Small intestine (tissue), 7 donors: ENCODE results near the gene RABEPK. TPM values are rescaled to one million over a fixed set of nuclear protein-coding genes. Genes with fewer than 3 reads are reported as not detected.
A peak's percentile ranks its signal among the peaks of the same experiment; 100 is the strongest.
"Not testable (repeated sequence)": the region's sequence is repeated elsewhere in the genome, so short reads cannot be mapped to it uniquely, and the experiment has no call there.

Experiments used
- DNase-seq, 2 donors: peaks; one replicate each; pipeline versions ENCODE4 v3.0.0 to v3.0.0-alpha.2; 2013
- FAIRE-seq: peaks from 2 replicates; lab custom pipeline; 2012; peaks lifted over from hg19 to GRCh38; lab: Jason Lieb, UNC
- H3K27ac ChIP-seq, 3 donors: one replicate each; pipeline ENCODE4 v1.5.1; 2013; ENCODE audit warnings: low read length in 2 of 3, mild to moderate bottlenecking in 2 of 3, control low read depth in 1 of 3, inconsistent platforms in 1 of 3, low read depth in 1 of 3, moderate library complexity in 1 of 3
- H3K27me3 ChIP-seq, 3 donors: one replicate each; pipeline ENCODE4 v1.6.1; 2013; ENCODE audit warnings: low read length in 3 of 3, inconsistent platforms in 1 of 3; ENCODE audit not compliant: control insufficient read depth in 3 of 3, insufficient read depth in 3 of 3
- H3K36me3 ChIP-seq, 3 donors: one replicate each; pipeline ENCODE4 v1.6.1; 2013; ENCODE audit warnings: low read length in 3 of 3, inconsistent platforms in 1 of 3, low read depth in 1 of 3, mild to moderate bottlenecking in 1 of 3, moderate library complexity in 1 of 3; ENCODE audit not compliant: control insufficient read depth in 3 of 3, insufficient read depth in 2 of 3
- H3K4me1 ChIP-seq, 3 donors: one replicate each; pipeline ENCODE4 v1.6.1; 2013; ENCODE audit warnings: low read length in 2 of 3, inconsistent platforms in 1 of 3, low read depth in 1 of 3, mild to moderate bottlenecking in 1 of 3, moderate library complexity in 1 of 3; ENCODE audit not compliant: control insufficient read depth in 3 of 3, insufficient read depth in 2 of 3
- H3K4me3 ChIP-seq, 3 donors: one replicate each; pipeline ENCODE4 v1.5.1; 2013; ENCODE audit warnings: low read length in 3 of 3, control low read depth in 1 of 3, inconsistent platforms in 1 of 3, low read depth in 1 of 3, mild to moderate bottlenecking in 1 of 3, moderate library complexity in 1 of 3
- H3K9me3 ChIP-seq, 2 donors: one replicate each; pipeline ENCODE4 v1.6.1; 2013; ENCODE audit warnings: low read depth in 1 of 2, low read length in 1 of 2; ENCODE audit not compliant: control insufficient read depth in 2 of 2, insufficient read depth in 1 of 2
- WGBS, 3 donors: extraction: QIAGEN DNeasy Blood & Tissue Kit; methylation state at CpG; one replicate each; pipeline ENCODE4 v1.1.7; 2013; 5-methylcytosine and 5-hydroxymethylcytosine counted together
- polyA plus RNA-seq, 4 donors: library from polyadenylated mRNA; stranded (reverse) in 3 of 4; unstranded in 1 of 4; fragments of 200-250 nt in 3 of 4; fragments of 120-200 nt in 1 of 4; gene quantifications; one replicate each; pipeline versions ENCODE4 v1.2.1 to v1.2.3, GENCODE V29; 2013
- donor health status: healthy with polysubstance abuse.
- donor health status: control.
- donor health status: control.
- donor health status: Bipolar disorder and iron deficiency.
- donor health status: healthy.

The RABEPK gene
- polyA plus RNA-seq, 4 donors: 10.5 to 24.7 (median 15.0) TPM

GRCh38 chr9:125261501-125262293 lies 61.4 kb downstream of the RABEPK start, which contains the start of gene GAPVD1:
Gene GAPVD1, plus strand, starts transcription at chr9:125261826. Its CDS starts 37,096 bp downstream, at chr9:125298922.
- Histone ChIP-seq H3K9me3 (no peaks in the 10 kb centered on the region), H3K4me3 (peak within 1 kb of the TSS; percentile 86 to 100 (median 92)), H3K27ac (peak within 1 kb of the TSS; percentile 72 to 95 (median 84)), H3K36me3 (peaks cover 0 to 8% (median 0%) of the 10 kb centered on the region in 3 donors), H3K27me3 (no peaks in the 10 kb centered on the region), H3K4me1 (peaks cover 0 to 4% (median 0%) of the 10 kb centered on the region in 3 donors)
- peak; percentile 90 to 97 for DNase-seq
- no peak for FAIRE-seq
- WGBS, 3 donors: 1 to 2% (median 1%) methylated on average over 63 to 72 of the region's 72 CpGs

- FAIRE-seq: no peak
- Histone ChIP-seq H3K9me3 (no peaks in the 10 kb centered on the region), H3K27me3 (no peaks in the 10 kb centered on the region), H3K27ac (peak overlapping the region; percentile 9 to 95 (median 56)), H3K4me1 (peaks cover 0 to 4% (median 0%) of the 10 kb centered on the region in 3 donors), H3K36me3 (peaks cover 0 to 8% (median 0%) of the 10 kb centered on the region in 3 donors), H3K4me3 (peak overlapping the region; percentile 86 to 100 (median 92))
- 9 to 18% (median 10%) methylated on average over 11 of the region's 11 CpGs for WGBS, 3 donors
- DNase-seq: no peak
Observed at GRCh38 chr9:125262294-125262991, 62.1 kb downstream of the RABEPK start.

GRCh38 chr9:125264068-125264467 lies 63.7 kb downstream of the RABEPK start:
- not testable (repeated sequence) for H3K4me1 ChIP-seq

DNA sequence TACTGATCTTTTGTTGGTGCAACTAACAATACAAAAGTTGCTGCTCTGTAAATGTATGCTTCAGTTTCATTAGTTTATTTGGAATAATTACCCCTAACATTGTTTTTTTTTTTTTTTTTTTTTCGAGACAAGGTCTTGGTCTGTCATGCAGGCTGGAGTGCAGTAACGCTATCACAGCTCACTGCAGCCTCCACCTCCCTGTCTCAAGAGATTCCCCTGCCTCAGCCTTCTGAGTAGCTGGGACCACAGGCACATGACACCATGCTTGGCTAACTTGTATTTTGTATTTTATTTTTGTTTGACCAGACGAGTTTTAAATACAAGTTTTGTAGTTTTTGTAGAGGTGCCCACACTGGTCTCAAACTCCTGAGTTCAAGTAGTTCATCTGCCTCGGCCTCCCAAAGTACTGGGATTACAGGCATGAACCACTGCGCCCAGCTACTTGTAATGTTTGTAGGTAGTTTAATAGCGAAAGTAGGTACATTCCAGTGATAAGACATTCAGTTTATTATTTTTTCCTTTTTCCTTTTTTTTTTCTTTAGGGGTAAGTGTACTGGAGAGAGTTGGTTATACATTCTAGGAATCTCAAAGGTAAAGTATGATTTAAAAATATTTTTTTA lies 68.2 kb downstream of the RABEPK start:
- H3K4me3 ChIP-seq: no peak overlapping the region
- no peaks in the 10 kb centered on the region for H3K9me3 ChIP-seq
- H3K4me1 ChIP-seq: peaks cover 0 to 3% (median 0%) of the 10 kb centered on the region in 3 donors
- DNase-seq (no peak), FAIRE-seq (no peak)
- peaks cover 0 to 20% (median 0%) of the 10 kb centered on the region in 3 donors for H3K36me3 ChIP-seq
- H3K27me3 ChIP-seq: no peaks in the 10 kb centered on the region
- no peak overlapping the region for H3K27ac ChIP-seq
- WGBS, 3 donors: 66 to 74% (median 68%) methylated on average over 6 of the region's 6 CpGs

More at GRCh38 chr9:125264068-125264467, 63.7 kb downstream of the RABEPK start:
- FAIRE-seq, H3K27me3 ChIP-seq, DNase-seq, H3K4me3 ChIP-seq, H3K9me3 ChIP-seq: not testable (repeated sequence)
- 62 to 88% (median 70%) methylated on average over 7 of the region's 7 CpGs for WGBS, 3 donors
- H3K36me3 ChIP-seq: peaks cover 0 to 19% (median 0%) of the 10 kb centered on the region in 3 donors
- H3K27ac ChIP-seq: peak overlapping the region in 1 of 3 donors; percentile 30

GRCh38 chr9:125269014-125269397 lies 68.7 kb downstream of the RABEPK start:
- no peaks in the 10 kb centered on the region for H3K9me3 ChIP-seq
- FAIRE-seq (no peak), DNase-seq (no peak)
- H3K27ac ChIP-seq: no peak overlapping the region
- no peaks in the 10 kb centered on the region for H3K27me3 ChIP-seq
- peaks cover 0 to 17% (median 0%) of the 10 kb centered on the region in 3 donors for H3K36me3 ChIP-seq
- 87 to 100% (median 98%) methylated on average over 1 of the region's 1 CpG for WGBS, 3 donors
- H3K4me1 ChIP-seq: no peaks in the 10 kb centered on the region
- H3K4me3 ChIP-seq: no peak overlapping the region

DNA sequence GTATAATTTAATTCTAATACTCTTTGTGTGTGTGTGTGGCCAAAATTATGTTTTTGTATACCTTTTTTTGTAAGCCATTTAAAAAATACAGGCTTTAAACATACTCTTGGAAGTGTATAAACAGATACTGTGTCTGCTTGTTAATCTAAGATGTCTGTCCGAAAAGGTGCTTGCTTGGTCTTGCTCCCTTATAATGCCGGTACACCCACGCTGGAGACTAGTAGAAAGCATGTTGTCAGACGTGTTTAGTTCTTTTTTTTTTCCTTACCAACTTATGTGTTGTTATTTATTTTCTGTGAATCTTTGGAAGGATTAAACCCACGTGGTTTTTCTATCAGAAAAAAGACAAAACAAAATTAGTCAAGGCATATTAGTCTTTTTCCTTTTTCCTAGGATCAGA lies 70.7 kb downstream of the RABEPK start:
- no peak overlapping the region for H3K27ac ChIP-seq
- H3K36me3 ChIP-seq: peaks cover 0 to 18% (median 0%) of the 10 kb centered on the region in 3 donors
- WGBS, 3 donors: 60 to 81% (median 72%) methylated on average over 5 of the region's 5 CpGs
- no peak overlapping the region for H3K4me3 ChIP-seq
- no peaks in the 10 kb centered on the region for H3K4me1 ChIP-seq
- DNase-seq: no peak
- H3K27me3 ChIP-seq: no peaks in the 10 kb centered on the region
- H3K9me3 ChIP-seq: no peaks in the 10 kb centered on the region
- FAIRE-seq: no peak

- Histone ChIP-seq H3K9me3 (no peaks in the 10 kb centered on the region), H3K4me1 (no peaks in the 10 kb centered on the region), H3K27me3 (no peaks in the 10 kb centered on the region), H3K4me3 (no peak overlapping the region), H3K36me3 (peaks cover 0 to 19% (median 0%) of the 10 kb centered on the region in 3 donors), H3K27ac (no peak overlapping the region)
- FAIRE-seq (no peak), DNase-seq (peak; percentile 80 to 85)
- WGBS, 3 donors: 16 to 34% (median 31%) methylated on average over 3 of the region's 3 CpGs
Observed at GRCh38 chr9:125272697-125273096, 72.4 kb downstream of the RABEPK start.

DNA sequence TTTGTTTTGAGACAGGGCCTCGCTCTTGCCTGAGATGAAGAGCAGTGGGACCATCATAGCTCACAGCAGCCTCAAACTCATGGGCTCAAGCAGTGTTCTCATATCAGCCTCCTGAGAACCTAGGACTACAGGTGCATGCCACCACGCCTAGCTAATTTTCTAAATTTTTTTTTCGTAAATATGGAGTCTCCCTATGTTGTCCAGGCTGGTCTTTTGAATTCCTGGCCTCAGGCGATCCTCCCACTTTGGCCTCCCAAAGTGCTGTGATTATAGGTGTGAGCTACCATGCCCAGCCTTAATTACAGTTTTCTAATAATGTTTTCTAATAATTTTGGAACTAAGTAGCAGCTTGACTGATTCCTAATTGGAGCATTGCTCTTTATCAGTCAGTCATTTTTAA lies 76.4 kb downstream of the RABEPK start:
- Histone ChIP-seq H3K4me1 (no peaks in the 10 kb centered on the region), H3K27me3 (no peaks in the 10 kb centered on the region), H3K36me3 (peaks cover 0 to 10% (median 3%) of the 10 kb centered on the region in 3 donors), H3K4me3 (no peak overlapping the region), H3K9me3 (no peaks in the 10 kb centered on the region), H3K27ac (no peak overlapping the region)
- DNase-seq (no peak), FAIRE-seq (no peak)
- WGBS, 3 donors: 95 to 97% (median 96%) methylated on average over 4 of the region's 4 CpGs
